ENCODE results near the gene AGAP5.
"Not testable (repeated sequence)": the region's sequence is repeated elsewhere in the genome, so short reads cannot be mapped to it uniquely, and the experiment has no call there.

Gene AGAP5

GRCh38 chr10:73713912-73714311 is 16.0 kb upstream of the AGAP5 start:
- DNase-seq, result not testable (repeated sequence)

GRCh38 chr10:73711683-73712082 is 13.8 kb upstream of the AGAP5 start:
- DNase-seq, result not testable (repeated sequence)

GRCh38 chr10:73708122-73708521 is 10.2 kb upstream of the AGAP5 start:
- not testable (repeated sequence) for DNase-seq

- DNase-seq, result not testable (repeated sequence)
These were observed 9.7 kb upstream of the AGAP5 start for GRCh38 chr10:73707628-73708027.

GRCh38 chr10:73706488-73706887 is 8.6 kb upstream of the AGAP5 start:
- DNase-seq, result not testable (repeated sequence)

GRCh38 chr10:73705506-73706072 is 7.7 kb upstream of the AGAP5 start:
- not testable (repeated sequence) for DNase-seq

GRCh38 chr10:73703924-73704323 is 6.0 kb upstream of the AGAP5 start:
- DNase-seq, result not testable (repeated sequence)

GRCh38 chr10:73698819-73699218 is 910 bp upstream of the AGAP5 start:
- not testable (repeated sequence) for DNase-seq

GRCh38 chr10:73695302-73695701 is 2.6 kb downstream of the AGAP5 start:
- DNase-seq, result not testable (repeated sequence)

GRCh38 chr10:73690755-73691154 is 7.2 kb downstream of the AGAP5 start:
- DNase-seq, result not testable (repeated sequence)

GRCh38 chr10:73689596-73689995 is 8.3 kb downstream of the AGAP5 start:
- DNase-seq, result not testable (repeated sequence)

- not testable (repeated sequence) for DNase-seq
These were observed 10.3 kb downstream of the AGAP5 start for GRCh38 chr10:73687641-73688040.

- not testable (repeated sequence) for DNase-seq
These were observed 23.4 kb downstream of the AGAP5 start for GRCh38 chr10:73674546-73674945.

GRCh38 chr10:73668378-73668777 is 29.5 kb downstream of the AGAP5 start:
- not testable (repeated sequence) for DNase-seq

GRCh38 chr10:73666153-73666809 is 31.6 kb downstream of the AGAP5 start:
- not testable (repeated sequence) for DNase-seq

GRCh38 chr10:73665581-73665980 is 32.3 kb downstream of the AGAP5 start:
- DNase-seq, result not testable (repeated sequence)

- DNase-seq, result not testable (repeated sequence)
These were observed 33.5 kb downstream of the AGAP5 start for GRCh38 chr10:73664156-73665040.

GRCh38 chr10:73663621-73664020 is 34.3 kb downstream of the AGAP5 start:
- not testable (repeated sequence) for DNase-seq

GRCh38 chr10:73662705-73663104 is 35.2 kb downstream of the AGAP5 start:
- not testable (repeated sequence) for DNase-seq

- no peak for DNase-seq
These were observed 42.0 kb downstream of the AGAP5 start, which contains the start of gene SYNPO2L for GRCh38 chr10:73655990-73656298. Gene SYNPO2L (minus strand): TSS chr10:73656029. CDS start chr10:73655922, 107 bp downstream.

GRCh38 chr10:73655257-73655989 is 42.5 kb downstream of the AGAP5 start:
- no peak for DNase-seq

- no peak for DNase-seq
These were observed 44.2 kb downstream of the AGAP5 start for GRCh38 chr10:73653701-73654100.

GRCh38 chr10:73653195-73653594 is 44.7 kb downstream of the AGAP5 start:
- DNase-seq, result no peak

Measured in activated effector memory CD4-positive, alpha-beta T cell treated with Interleukin-2 at 50 U/mL for 16 hours (primary cell).